NCI-H1105 (cell line): ENCODE results near the gene IL11RA.
A peak's percentile ranks its signal among the peaks of the same experiment; 100 is the strongest.

Experiments used
- DNase-seq: peaks from one replicate; lab custom pipeline; 2025; lab: John Stamatoyannopoulos, UW

IL11RA gene

GRCh38 chr9:34654323-34655051 lies 2.5 kb downstream of the IL11RA start:
- DNase-seq: peak; percentile 61

GRCh38 chr9:34655394-34655793 lies 3.4 kb downstream of the IL11RA start:
- DNase-seq: no peak

DNA sequence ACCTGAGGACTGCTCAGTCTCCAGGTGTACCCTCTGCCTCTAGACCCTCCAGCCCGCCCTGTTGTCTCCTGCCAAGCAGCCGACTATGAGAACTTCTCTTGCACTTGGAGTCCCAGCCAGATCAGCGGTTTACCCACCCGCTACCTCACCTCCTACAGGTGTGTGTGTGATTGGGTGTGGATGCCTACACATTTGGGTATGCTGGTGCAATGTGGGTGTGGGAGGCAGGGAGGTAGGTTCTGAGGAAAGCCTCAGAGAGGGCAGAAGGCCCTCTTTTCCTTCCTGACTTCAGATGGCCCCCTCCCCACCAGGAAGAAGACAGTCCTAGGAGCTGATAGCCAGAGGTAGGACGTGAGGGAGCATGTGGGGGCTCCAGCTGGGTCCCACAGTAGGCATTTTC lies 5.0 kb downstream of the IL11RA start:
- DNase-seq: no peak

GRCh38 chr9:34658461-34658860 lies 6.5 kb downstream of the IL11RA start:
- no peak for DNase-seq

GRCh38 chr9:34659592-34660253 lies 7.7 kb downstream of the IL11RA start:
- DNase-seq: no peak

- DNase-seq: no peak
These were observed 10.7 kb downstream of the IL11RA start, which contains the start of gene CCL27 for GRCh38 chr9:34662526-34663302. Gene CCL27, minus strand, starts transcription at chr9:34662657. Its CDS starts 24 bp downstream, at chr9:34662633.

- no peak for DNase-seq
These were observed 11.3 kb downstream of the IL11RA start for GRCh38 chr9:34663303-34663605.

DNA sequence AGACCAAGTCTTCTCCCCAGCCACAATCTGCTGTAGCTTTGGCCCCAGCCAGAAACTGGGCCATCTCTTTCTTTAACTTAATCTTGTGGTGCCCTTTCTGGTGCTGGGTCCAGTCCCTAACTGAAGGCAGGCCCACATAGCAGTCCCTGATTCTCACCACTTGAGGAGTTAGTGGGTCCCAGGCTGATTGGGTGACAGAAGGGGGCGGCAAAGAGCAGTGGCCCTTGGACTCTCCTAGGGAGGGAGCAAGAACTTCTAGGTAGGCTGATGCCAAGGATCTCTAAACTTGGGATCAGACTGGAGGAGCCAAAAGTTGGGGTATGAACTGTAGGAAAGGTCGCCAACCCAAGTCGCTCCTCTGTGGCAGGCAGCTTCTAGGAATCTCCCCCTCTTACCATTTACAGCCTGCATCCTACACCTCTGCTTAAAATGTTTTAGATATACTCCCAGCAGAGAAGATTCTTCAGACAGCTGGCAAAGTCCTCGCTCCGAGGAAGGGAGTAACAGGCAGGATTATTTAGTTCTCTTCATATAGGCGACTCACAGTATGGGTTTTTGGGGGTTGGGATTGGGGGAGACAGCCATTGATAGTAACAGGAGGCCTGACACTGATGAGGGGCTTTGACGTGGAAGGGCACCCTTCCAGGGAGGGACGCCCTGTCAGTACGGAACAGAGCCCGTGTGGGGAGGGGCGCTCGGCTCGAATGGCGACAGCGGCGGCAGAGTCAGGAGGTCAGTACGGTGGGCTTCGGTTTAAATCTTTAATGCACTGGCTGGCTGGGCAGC lies 12.5 kb downstream of the IL11RA start:
- DNase-seq: no peak

DNA sequence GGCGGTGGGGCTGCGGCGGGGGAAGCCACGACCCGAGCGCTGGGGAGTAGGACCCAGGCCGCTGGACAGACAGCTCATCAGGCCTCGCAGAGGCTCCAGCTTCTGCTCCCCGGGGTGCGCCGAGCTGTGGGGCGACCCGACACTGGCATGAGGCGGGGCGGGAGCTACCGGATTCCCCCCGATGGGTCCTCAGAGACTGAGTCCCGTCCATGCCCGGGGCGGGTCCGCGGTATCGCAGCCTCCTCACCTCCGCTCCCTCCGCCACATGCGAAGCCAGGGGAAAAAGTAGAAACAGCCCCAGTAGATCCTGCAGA lies 13.0 kb downstream of the IL11RA start:
- DNase-seq: no peak

DNA sequence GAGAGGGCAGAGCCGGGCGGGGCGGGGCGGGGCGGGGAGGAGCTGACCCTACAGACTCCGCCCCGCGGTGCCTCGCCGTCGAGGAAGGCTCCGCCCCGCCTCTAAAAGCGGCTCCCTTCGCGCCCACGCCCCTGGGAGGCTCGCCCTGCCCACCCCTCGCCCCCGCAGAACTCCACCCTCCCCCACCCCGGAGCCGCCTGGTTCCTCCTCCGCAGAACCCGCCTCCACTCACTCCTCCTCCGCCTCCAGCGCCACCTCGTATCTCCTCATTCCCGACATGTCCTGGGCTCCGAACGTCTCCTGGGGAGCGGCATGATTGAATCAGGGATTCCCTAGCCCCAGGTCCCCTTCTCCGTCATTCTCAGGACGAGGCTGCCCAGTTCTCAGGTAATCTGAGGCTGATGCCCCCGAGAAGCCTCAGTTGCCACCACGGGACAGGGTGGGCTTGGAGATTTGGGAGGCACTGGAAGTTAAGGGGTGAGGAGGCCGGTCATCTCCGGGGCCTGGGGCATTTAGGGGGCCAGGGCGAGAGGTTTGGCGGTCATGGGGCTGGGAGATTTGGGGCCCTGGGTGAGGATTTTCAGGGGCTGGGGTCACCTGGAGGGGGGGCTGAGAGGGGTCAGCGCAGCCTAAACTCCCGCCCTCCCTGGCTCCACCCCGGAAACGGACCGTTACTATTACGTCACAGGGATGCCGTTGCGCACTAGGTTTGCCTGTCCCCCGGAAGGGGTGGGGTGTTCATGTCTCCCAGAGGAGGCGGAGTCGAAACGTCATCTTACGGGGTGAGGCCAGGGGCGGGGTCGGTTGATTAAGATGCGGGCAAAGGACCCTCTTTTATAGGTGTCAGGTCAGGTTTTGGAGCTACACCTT lies 13.6 kb downstream of the IL11RA start:
- peak; percentile 89 for DNase-seq

GRCh38 chr9:34669809-34670562 lies 18.0 kb downstream of the IL11RA start:
- DNase-seq: no peak

GRCh38 chr9:34671307-34671706 lies 19.3 kb downstream of the IL11RA start:
- no peak for DNase-seq

- no peak for DNase-seq
These were observed 22.5 kb downstream of the IL11RA start for GRCh38 chr9:34674440-34674839.

- DNase-seq: peak; percentile 29
These were observed 23.2 kb downstream of the IL11RA start for GRCh38 chr9:34675048-34675714.

GRCh38 chr9:34675869-34676268 lies 23.9 kb downstream of the IL11RA start:
- DNase-seq: no peak

GRCh38 chr9:34684145-34684544 lies 32.2 kb downstream of the IL11RA start:
- DNase-seq: no peak

- DNase-seq: no peak
These were observed 32.8 kb downstream of the IL11RA start for GRCh38 chr9:34684816-34685215.

DNA sequence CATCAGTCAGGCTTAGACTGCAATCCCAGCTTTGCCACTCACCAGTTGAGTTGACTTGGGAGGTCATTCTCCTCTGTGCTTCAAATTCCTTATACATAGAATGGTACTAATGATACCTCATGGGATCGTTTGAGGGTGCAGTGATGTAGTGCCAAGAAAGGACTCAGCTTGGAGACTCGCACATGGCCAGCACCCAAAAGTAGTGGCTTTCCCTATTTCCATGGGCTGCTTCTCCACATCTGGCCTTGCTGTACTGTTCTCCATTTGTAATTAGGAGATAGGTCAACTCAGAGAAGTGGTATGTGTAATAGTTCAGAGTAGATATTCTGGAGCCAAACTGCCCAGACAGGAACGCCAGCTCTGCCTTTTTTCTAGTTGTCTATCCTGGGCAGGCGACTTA lies 33.6 kb downstream of the IL11RA start:
- no peak for DNase-seq

DNA sequence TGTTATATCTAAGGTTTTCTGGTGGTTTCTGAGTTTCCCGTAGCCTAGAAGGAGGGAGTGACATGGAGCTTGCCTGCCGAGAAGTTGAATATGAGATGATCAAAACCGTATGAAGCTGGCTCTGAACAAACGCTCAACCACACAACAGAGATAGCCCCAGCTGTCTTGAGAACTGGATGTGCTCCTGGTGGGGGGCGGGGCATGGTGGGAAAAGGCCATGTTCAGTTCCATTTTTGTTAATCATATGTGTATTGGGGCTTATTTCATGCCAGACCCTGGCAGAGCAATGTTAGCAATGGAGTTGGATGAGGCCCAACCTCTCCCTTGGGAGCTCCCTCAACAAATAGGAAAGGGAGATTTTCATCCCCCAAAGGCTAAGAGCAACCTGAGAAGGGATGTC lies 34.2 kb downstream of the IL11RA start:
- no peak for DNase-seq

DNA sequence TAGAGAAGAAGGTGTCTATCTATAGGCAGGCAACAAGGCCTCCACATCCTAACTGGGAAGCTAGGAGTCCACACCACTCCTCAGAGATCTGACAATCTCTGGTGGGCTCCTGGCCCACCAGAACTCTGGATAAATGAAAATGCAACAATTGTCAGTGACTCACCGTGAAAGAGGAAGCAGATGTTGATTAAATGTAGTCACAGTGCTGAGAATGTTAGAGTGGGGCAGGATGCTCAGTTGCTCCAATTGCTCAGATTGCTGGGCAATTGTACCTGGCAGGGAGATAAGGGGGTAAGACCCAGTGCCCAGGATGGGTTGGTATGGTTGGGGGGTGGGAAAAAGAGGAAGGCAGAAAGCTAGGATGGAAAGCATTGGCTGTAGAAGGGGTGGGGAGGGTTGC lies 34.7 kb downstream of the IL11RA start:
- no peak for DNase-seq
